NCI-H345 treated with DMSO at 0.1 percent for 48 hours (cell line): ENCODE data around the gene KCTD5.
"Not testable (repeated sequence)": the region's sequence is repeated elsewhere in the genome, so short reads cannot be mapped to it uniquely, and the experiment has no call there.

Experiments
- DNase-seq: peaks from one replicate; lab custom pipeline; 2025; ENCODE audit not compliant: unreplicated experiment; lab: John Stamatoyannopoulos, UW

The KCTD5 gene

GRCh38 chr16:2721634-2722173 is 39.4 kb downstream of the KCTD5 start:
- not testable (repeated sequence) for DNase-seq

- DNase-seq: no peak
Measured at GRCh38 chr16:2724088-2724676, 41.9 kb downstream of the KCTD5 start.

- DNase-seq: no peak
Measured at GRCh38 chr16:2724816-2725348, 42.6 kb downstream of the KCTD5 start.

GRCh38 chr16:2726923-2727322 is 44.6 kb downstream of the KCTD5 start:
- DNase-seq: no peak

- no peak for DNase-seq
Measured at GRCh38 chr16:2728034-2728433, 45.7 kb downstream of the KCTD5 start.

GRCh38 chr16:2734844-2735515 is 52.7 kb downstream of the KCTD5 start:
- no peak for DNase-seq

GRCh38 chr16:2736476-2737237 is 54.3 kb downstream of the KCTD5 start:
- no peak for DNase-seq

GRCh38 chr16:2737238-2737605 is 54.9 kb downstream of the KCTD5 start:
- no peak for DNase-seq

- no peak for DNase-seq
Measured at GRCh38 chr16:2737895-2738418, 55.6 kb downstream of the KCTD5 start.

GRCh38 chr16:2738615-2739014 is 56.3 kb downstream of the KCTD5 start:
- no peak for DNase-seq

GRCh38 chr16:2739625-2740430 is 57.5 kb downstream of the KCTD5 start:
- DNase-seq: no peak

- DNase-seq: no peak
Measured at GRCh38 chr16:2740476-2740875, 58.2 kb downstream of the KCTD5 start.

GRCh38 chr16:2741168-2741567 is 58.8 kb downstream of the KCTD5 start:
- DNase-seq: no peak

- DNase-seq: no peak
Measured at GRCh38 chr16:2742323-2743006, 60.1 kb downstream of the KCTD5 start.

- DNase-seq: no peak
Measured at GRCh38 chr16:2743007-2743810, 60.9 kb downstream of the KCTD5 start.

GRCh38 chr16:2744711-2745110 is 62.4 kb downstream of the KCTD5 start:
- DNase-seq: no peak

- no peak for DNase-seq
Measured at GRCh38 chr16:2745116-2745890, 63.0 kb downstream of the KCTD5 start.

- DNase-seq: no peak
Measured at GRCh38 chr16:2745961-2746360, 63.6 kb downstream of the KCTD5 start.
